NCI-H1105 treated with DMSO at 0.1 percent for 48 hours (cell line): Measurements from ENCODE around the gene CACTIN.

Source experiments
- DNase-seq: peaks from one replicate; lab custom pipeline; 2025; lab: John Stamatoyannopoulos, UW

The CACTIN gene

DNA sequence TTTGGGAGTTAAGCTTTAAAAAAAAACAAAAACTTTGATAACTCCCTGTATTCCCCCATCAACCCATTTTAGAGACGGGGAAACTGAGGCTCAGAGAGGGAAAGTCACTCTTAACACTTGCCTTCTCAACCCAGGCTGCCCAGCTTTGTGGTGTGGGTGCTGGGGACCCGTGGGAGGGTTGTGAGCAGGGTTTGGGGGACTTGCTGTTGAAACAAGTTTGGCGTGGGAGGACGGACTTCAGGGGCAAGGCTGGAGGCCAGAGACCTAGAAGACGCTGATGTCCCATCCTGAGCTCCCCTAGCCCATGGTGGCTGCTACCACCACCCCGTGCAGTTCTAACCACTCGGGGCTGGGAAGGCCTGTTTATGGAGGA is 747 bp upstream of the CACTIN start:
- no peak for DNase-seq

DNA sequence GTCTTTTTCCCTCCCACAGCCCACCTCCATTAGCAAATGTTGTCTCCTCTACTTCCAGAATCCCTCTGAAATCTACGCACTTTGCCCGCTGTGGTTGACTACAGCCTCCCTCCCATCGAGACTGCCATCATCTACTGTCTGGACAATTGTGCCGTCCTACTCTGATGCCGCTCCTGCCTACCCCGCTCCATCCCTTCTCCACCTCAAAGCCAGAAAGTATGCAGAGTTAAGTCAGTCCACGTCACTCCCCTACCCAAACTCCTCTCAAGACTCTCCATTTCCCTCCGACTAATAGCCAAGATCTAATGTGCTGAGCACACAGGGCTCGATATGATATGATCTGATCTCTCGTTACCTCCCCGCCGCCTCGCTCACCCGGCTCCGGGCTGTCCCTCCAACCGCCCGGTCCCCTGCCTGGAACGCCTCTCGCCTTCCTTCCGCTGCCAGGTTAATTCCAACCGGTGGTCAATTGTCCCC is 556 bp downstream of the CACTIN start:
- no peak for DNase-seq

DNA sequence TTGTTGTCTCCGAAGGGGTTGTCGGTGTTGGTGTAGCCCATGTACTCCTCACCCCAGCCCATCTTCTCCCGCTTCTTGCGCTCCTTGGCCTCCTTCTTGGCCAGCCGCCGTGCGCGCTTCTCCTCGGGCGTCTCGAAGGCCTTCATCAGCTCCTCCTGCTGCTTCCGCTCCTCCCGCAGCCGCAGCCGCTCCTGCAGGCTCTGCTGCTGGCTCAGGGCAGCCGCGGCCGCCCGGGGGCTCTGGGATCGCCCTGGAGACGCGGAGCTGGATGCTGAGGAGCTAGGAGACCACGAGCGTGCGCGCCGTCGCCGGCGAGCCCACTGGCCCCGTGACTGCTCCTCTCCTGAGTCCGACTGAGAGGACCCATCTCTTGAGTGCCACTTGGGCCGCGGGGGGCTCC is 2.9 kb downstream of the CACTIN start:
- DNase-seq, result no peak

DNA sequence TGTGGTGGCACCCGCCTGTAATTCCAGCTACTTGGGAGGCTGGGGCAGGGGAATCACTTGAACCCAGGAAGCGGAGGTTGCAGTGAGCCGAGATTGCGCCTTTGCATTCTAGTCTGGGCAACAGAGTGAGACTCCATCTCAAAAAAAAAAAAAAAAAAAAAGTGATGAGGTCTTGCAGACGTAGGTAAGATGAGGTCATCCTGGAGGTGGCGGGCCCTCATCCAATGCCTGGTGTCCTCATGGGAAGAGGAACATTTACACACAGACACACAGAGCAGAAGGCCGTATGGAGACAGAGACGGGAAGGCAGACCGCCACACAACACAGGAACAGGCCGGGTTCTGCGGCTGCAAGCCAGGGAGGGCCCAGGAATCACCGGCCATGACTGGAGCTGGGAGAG is 4.4 kb downstream of the CACTIN start:
- DNase-seq, result no peak

DNA sequence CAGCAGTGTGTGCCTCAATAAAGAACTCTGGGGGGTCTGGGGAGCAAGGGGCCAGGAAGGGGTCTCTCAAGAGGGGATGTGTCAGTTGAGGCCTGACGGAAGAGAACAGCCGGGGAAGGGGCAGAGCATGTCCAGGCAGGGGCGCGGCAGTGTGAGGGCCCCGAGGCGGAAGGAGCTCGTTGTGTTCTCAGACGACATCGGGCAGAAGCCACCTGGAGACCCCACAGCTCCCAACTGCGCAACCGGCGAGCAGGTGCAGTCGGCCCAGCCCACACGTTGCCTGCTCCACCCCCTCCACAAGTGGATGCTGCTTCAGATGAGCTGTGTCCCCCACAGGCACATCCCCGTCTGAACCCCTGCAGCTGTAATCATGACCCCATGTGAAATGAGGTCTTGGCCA is 4.9 kb downstream of the CACTIN start:
- DNase-seq, result no peak

DNA sequence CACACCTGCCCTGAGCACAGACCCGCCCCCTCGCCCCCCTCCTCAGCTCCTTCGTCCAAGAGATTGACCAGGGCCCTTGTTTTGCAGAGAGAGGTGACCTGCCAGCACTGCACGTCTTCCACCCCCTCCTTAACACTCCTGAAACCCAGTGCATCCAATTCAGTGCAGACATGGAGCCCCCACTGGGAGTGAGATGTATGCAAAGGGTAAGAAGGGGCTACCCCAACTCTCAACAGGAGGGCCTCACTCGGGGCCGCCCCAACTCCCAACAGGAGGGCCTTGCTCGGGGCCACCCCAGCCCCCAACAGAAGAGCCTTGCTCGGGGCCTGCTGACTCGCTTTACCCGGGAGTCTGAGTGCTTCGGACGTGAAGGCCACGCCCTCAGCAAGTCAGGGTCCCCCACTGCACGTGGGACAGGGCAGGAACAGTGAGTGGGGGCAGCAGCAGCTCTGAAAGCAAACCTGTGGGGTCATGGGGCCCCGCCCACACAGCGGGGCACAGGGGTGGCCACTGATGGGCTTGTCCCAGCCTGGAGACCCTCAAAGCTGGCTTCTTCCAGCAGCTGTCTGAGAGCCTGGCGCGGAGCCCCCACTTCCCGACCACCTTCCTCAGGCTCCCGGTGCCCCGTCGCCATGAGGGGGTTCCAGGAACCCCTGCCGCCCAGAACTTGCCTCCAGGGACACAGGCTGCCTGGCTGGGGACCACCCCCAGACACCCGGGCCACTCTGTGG is 5.6 kb downstream of the CACTIN start:
- no peak for DNase-seq

DNA sequence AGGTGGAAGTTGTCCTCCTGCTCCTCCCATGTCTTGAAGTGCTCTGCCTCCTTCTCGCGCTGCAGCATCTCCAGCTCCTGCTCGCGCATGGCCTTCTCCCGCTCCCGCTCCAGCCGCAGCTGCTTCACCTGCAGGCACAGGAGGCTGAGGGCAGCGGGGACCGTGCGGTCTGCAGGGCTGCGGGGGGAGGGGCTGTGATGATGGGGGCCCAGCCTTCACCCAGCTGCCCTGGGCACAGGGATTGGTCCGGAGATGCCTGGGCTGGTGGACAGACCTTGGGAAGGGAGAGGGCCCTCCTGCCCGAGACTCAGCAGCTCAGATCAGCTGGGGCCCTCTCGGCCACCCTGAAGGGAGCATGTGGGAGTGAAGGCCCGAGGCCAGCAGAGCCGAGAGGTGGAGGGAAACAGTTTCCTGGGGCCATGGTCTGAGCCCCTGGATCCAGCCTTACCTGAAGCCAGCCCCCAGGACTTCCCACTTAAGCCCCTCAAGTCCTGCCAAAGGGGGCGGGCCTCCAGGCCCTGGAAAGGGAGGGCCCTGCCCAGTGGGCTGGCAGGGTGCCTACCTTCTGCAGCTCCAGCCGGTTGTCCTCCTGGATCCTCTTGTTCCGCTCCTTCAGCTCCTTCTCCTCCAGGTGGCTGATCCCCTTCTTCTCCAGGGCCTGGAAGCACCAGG is 6.3 kb downstream of the CACTIN start:
- no peak for DNase-seq

DNA sequence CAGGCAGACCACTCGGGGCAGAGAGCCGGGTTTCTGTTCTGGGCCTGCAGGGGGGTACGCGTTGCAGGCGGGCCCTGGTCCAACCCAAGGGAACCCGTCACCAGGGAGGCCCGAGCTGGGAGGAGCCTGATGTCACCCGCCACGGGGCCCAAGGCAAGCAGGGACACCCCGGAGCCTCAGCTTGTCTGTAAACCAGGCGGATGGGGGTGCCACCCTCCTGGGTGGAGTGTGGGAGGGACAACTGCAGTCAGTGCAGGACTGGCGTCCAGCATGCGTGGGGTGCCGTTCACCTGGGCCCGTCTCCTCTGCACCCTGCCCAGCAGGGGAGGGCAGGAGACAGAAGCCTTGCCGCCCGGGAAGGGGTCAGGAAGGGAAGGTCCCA is 7.0 kb downstream of the CACTIN start:
- no peak for DNase-seq

DNA sequence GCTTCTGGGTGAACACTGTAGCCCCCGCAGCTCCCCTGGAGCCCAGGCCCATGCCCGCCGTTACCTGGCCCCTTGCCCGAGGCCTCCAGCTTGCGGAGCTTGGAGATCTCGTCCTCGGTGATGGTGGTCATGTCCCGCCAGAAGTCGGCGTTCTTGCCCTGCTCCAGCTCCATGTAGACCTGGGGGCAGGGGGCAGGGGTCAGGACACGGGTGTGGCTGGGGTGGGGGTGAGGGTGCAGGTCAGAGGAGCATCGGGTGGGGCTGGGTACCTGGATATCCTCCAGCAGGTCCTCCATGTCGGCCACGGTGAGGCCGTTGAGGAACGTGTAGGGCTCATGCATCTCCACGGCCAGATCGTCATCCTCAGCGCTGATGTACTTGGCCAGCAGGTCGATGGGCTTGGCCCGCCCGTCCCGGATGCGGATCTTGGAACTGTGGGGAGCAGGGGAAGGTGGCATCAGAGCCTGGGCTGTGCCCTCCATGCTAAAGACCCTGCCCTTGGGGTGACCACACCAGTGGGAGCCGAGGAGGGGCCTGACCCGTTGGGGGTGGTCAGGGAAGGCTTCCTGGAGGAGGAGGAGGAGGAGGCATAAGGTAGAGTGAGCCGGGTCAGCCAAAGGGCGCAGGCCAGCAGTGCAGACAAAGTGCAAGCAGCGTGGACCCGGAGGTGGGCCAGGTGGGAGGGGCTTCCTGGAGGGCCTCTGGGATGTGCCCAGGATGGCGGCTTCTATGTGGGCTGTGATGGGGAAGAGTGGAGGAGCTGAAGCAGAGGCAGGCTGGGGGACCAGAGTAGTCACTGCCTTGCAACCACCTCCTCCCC is 7.6 kb downstream of the CACTIN start:
- no peak for DNase-seq

DNA sequence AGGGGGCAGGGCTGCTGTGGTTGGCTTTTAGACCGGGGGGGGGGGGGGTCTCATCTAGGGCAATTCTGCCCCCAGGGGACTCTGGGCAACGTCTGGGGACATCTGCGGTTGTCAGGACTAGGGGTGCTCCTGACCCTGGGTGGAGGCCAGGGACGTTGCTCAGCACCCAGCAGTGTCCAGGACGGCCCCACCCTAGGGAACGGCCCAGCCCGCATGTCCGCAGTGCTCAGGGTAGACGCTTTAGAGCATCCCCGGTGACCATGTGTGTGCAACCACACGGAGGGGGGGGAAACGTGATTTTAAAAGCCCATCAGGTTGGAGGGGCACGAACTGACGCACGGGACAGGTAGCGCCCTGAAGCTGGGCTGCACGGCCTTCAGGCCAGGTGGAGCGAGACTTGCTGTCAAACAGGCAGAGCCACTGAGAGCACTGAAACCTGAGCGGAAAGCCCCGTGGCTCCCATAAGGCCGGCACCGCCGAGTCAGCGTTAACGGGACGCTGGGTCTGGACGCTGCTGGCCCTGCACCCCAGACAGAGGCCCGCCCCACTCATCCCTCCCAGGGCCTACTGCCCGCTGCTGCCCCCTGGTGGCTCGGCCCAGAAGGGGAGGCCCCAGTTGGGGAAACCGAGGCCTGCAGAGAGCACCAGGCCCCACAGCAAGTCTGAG is 8.3 kb downstream of the CACTIN start:
- no peak for DNase-seq

DNA sequence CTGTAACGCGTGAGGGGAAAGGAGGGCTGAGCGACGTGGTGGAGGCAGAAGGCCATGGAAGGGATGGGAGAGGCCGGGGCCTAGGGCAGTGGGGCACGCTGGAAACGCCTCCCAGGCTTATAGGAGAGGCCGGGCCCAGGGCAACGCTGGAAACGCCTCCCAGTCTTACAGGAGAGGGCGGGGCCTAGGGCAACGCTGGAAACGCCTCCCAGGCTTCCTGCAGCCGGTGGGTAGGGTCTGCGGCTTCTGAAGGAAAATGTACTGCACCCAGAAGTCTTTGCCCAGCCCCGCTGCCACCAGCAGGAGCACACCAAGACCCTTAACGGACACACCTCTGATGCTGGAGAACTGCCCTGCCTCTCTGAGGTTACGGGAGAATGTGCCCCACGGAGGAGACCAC is 9.1 kb downstream of the CACTIN start:
- DNase-seq, result no peak

DNA sequence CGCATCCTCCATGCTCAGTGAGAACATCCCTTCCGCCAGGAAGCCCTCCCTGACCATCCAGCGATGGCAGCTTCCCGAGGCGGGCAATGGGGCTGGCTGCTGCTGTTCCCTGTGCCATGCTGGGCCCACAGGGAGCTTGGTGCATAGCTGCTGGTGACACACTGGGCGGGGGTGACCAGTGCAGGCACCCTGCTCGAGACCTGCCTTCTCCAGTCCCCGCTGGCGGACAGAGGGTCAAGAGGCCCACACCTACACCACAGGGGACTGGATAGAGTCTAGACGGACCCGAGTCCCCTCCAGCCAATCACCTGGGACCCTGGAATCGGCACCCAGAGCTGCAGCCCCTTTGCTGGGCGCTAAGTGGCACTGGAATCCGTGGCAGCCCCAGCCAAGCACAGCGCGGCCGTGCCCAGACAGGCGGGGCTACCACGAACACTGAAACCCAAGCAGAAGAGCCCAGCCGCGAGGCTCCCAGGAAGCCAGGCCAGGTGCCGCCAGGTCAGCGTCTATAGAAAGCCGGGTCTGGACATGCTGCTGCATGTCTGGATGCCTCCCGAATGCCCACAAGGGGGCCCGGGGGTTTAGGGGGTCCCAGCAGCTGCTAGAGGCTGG is 11.0 kb downstream of the CACTIN start:
- DNase-seq, result no peak

DNA sequence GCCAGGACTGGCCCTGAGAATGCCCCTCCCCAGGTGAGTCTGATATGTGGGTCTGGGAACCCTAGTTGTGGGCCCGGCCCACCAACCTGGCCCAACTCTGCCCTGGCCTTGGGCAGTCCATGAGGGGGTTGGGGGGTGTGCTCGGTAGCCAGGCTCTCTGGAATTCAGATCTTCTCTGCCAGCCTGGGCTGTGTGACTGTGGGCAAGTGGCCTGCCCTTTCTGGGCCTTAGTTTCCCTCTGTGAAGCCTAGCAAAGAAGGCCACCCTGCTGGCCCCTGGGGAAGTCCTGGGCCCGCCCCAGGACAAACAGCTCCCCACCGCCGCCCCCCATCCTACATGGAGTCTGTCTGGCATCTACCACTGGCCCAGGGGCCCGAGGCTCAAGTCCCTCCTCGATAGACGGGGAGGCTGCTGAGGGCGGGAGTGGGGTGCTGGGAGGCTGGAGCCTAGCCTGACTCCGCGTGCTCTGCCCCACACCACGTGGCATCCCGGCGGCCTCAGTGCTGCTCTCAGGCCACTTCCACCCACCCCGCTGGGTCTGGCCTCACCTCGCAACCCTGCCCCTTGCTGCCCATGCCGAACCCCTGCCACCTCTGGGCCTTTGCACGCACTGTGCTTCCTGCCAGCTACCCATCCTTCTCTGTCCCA is 11.6 kb downstream of the CACTIN start:
- no peak for DNase-seq

DNA sequence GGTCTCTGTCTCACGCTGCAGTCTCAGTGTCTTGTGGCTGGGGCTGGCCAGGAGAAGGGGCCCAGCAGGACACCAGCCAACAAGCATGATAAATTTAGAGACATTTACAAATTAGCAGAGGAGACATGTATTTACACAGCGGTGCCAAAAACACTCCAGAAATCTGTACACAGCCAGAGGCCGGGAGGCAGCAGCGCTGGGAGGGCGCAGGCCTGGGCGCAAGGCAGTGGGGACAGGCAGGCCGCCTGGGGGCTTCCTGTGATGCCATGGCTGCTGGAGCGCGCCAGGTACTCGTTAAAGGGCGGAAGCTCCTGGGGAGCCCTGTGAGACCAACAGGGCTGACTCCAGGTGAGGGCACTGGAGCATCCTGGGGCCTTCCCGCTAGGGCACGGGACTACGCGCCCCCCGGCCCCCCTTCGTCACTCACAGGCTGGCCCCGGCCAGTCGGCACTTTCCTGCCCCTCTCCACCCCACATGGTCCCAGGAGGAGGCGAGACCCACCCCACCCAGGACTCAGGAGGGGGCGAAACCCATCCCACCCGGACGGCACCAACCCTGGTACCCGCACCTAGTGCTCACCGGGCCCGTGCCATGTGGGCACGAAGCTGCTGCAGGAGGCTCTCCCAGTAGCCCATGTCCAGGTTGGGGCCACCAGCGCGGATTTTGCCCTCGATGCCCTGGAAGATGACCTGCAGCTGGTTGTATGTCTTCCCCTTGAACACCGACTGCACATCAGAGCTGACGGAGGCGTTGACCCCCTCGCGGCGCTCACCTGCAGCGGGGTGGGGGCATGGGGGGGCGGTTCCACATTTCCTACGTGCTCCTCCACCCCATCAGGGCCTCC is 12.6 kb downstream of the CACTIN start:
- DNase-seq, result no peak

DNA sequence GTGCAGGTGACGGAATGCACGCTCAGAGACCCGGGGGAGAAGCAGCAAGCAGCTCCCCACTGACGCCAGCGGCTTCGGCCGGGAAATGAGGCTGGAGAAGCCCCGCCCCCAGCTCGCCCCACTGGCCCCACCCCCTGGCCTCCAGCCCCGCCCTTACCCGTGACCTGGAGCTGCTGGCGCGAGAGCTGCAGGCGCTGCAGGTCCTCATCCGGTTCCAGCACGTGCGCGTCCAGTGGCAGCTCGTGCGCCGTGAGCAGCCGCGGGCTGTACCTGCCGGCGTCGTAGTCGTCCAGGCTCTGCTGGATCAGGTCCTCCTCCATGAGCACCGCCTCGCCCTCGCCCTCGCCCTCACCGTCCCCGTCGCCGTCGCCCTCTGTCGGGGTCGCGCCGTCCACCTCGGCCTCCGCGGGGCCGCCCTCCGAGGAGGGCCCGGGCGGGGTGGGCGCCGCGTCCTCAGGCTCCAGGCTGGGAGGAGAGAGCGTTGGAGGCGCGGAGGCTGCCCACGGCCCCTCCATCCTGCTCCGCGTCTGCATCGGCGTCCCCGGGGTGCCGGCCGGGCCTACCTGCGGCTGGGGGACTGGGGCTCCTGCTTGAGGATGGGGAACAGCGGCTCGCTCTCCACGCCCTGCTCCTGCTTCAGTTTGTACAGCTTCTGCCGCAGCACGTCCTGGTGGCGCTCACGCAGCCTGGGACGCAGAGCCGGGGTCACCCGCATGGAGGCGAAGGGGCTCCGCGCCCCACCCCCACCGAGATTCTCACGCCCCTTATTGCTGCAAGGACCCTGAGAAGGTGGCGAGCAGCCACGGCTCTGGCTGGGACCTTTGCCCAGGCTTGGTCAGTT is 13.5 kb downstream of the CACTIN start:
- DNase-seq, result no peak

DNA sequence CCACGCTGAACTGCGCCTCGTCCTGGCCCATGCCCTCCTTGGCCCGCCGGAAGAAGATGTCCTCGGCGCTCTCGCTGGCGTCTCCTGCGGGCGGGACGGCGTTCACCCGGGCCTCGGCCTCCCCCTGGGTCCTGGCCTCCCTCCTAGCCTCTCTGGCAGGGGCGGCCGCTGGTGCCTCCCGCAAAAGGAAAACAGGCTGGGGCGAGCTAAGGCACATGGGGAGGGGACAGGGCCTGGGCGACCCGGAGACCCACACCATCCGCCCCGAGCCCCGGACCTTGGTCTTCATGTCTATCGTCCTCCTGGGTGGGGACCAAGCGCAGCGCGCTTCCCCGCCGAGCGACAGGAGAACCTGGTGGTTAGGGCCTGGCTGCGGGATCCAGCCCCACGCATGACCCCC is 14.3 kb downstream of the CACTIN start:
- DNase-seq, result no peak

DNA sequence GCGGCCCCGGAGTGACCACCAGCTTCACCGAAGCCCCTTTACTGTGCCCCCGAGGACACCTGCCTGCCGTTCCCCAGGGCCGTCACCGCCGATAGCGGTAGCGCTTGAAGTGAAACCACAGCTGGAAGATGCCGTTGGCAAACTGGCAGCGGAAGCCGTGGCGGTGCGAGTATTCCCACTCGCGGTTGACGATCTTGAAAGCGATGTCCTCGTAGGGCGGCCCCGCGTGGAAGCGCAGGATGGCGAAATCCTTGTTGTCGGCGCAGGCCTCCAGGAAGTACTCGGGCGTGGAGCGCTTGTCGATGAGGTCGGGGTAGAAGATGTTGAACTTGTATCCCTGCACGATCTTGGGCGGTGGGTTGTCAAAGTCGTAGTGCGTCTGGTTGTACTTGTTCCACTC is 14.7 kb downstream of the CACTIN start:
- no peak for DNase-seq

DNA sequence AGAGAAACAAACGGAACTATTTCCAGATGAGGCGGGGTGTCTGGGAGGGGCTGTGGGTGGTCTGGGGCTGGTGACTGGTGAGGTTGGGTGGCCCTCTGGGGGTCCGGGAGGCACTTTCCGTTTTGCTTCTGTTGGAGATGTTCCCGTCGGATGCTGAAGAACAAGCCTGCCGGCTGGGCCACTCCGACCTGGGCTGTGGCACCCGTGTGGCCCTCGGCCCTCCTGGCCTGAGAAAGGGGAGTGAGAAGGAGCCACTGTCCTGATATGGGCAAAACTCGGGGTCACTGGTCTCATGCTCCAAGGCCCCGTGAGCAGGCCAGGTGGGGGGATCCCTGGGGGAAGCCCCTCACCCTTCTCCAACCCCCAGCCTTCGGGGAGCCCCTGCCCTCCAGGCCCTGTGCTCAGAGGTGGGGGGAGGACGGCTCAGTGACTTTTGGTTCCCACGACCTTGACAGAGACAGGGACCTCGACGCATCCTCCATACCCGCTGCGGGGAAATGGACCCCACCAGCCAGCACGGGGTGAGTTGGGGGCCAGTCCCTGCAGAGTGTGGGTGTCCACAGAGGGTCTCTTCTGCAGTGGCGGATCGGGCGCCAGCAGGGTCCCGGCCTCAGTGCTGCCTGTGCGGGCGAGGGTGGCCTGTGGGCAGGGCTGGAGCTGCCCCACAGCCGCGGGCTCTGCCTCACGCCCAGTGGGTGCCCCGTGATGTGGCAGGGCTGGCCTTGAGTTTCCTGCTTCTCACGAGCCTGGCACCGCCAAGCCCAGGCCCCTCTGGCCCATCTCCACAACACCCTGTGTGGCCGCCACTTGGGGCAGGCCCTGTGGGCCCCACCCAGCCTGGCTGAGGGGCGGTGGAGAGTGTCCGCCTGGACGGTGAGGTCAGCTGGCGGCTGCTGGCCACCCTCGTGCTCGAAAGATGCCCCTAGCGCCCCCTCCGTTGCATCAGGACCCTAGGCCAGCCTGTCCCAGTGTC is 15.6 kb downstream of the CACTIN start:
- DNase-seq, result no peak
